H1 (cell line): Measurements from ENCODE around the gene RHBDF2. TPM values are rescaled to one million over a fixed set of nuclear protein-coding genes. Genes with fewer than 3 reads are reported as not detected.

Experiments
- CTCF ChIA-PET: fragments of 300-600 bp; sonication (Branson Sonifier 250); formaldehyde crosslinking; loops from one replicate; lab custom pipeline; 2021; ENCODE audit not compliant: partially characterized antibody; lab: Charles Lee
- POLR2A ChIA-PET: fragments of 300-600 bp; sonication (Branson Sonifier 250); formaldehyde crosslinking; loops from one replicate; lab custom pipeline; 2021; ENCODE audit warnings: inconsistent platforms; ENCODE audit not compliant: partially characterized antibody; lab: Charles Lee
- DNase-seq, 2 experiments: peaks; one replicate each; pipeline versions ENCODE4 v3.0.0 to v3.0.0-alpha.2; 2010 to 2022; ENCODE audit warnings: low spot score in 2 of 2, low read depth in 1 of 2, mixed read lengths in 1 of 2
- FAIRE-seq: peaks from 2 replicates; lab custom pipeline; 2011; peaks lifted over from hg19 to GRCh38; lab: Jason Lieb, UNC
- H2AFZ ChIP-seq: 2 replicates; pipeline ENCODE4 v1.8.1; 2012; ENCODE audit warnings: low read length, inconsistent platforms
- H2AK5ac ChIP-seq: 2 replicates; pipeline ENCODE4 v1.6.1; 2013; ENCODE audit warnings: low read depth, low read length
- H2BK120ac ChIP-seq: replicated peaks from 2 replicates; pipeline ENCODE3; 2013; ENCODE audit warnings: low read depth, low read length, inconsistent platforms
- H2BK12ac ChIP-seq: 2 replicates; pipeline ENCODE4 v1.6.1; 2013; ENCODE audit warnings: low read depth, low read length
- H2BK15ac ChIP-seq: 2 replicates; pipeline ENCODE4 v1.6.1; 2013; ENCODE audit warnings: low read length
- H2BK20ac ChIP-seq: 2 replicates; pipeline ENCODE4 v1.6.1; 2013; ENCODE audit warnings: low read length
- H2BK5ac ChIP-seq: 2 replicates; pipeline ENCODE4 v1.6.1; 2013; ENCODE audit warnings: low read depth, low read length
- H3K14ac ChIP-seq: 2 replicates; pipeline ENCODE4 v1.6.1; 2013; ENCODE audit warnings: inconsistent platforms; ENCODE audit not compliant: insufficient read length
- H3K18ac ChIP-seq: 2 replicates; pipeline ENCODE4 v1.6.1; 2013; ENCODE audit warnings: low read length; ENCODE audit errors: extremely low read depth
- H3K23ac ChIP-seq: 2 replicates; pipeline ENCODE4 v1.6.1; 2013; ENCODE audit warnings: inconsistent platforms; ENCODE audit not compliant: insufficient read length
- H3K23me2 ChIP-seq: 2 replicates; pipeline ENCODE4 v1.6.1; 2013; ENCODE audit warnings: low read depth, low read length
- H3K27ac ChIP-seq: 2 replicates; pipeline ENCODE4 v1.6.1; 2011; ENCODE audit warnings: low read depth, low read length, inconsistent platforms
- H3K27me3 ChIP-seq, 4 experiments: replicated peaks in 1 of 4; 1 replicate in 1 of 4; 2 replicates in 3 of 4; pipeline versions ENCODE4 v1.6.1 to v1.8.1; 2011 to 2013; ENCODE audit warnings: low read length in 3 of 4, mild to moderate bottlenecking in 3 of 4, inconsistent platforms in 2 of 4, mixed read lengths in 2 of 4, moderate library complexity in 1 of 4; ENCODE audit not compliant: control insufficient read depth in 3 of 4, insufficient read depth in 3 of 4; ENCODE audit errors: extremely low read depth in 1 of 4
- H3K36me3 ChIP-seq, 4 experiments: 2 replicates each; pipeline versions ENCODE4 v1.6.1 to v1.8.1; 2011 to 2013; ENCODE audit warnings: mild to moderate bottlenecking in 4 of 4, low read length in 3 of 4, moderate library complexity in 2 of 4, control low read depth in 1 of 4, inconsistent platforms in 1 of 4; ENCODE audit not compliant: insufficient read depth in 4 of 4, control insufficient read depth in 2 of 4
- H3K4ac ChIP-seq: replicated peaks from 2 replicates; pipeline ENCODE3; 2013; ENCODE audit warnings: low read length, low read depth, mixed read lengths, inconsistent platforms; ENCODE audit not compliant: insufficient read length
- H3K4me1 ChIP-seq, 4 experiments: replicated peaks in 1 of 4; 1 replicate in 1 of 4; 2 replicates in 3 of 4; pipeline versions ENCODE4 v1.6.1 to v1.8.1; 2011 to 2013; ENCODE audit warnings: low read length in 3 of 4, inconsistent platforms in 2 of 4, mixed read lengths in 1 of 4; ENCODE audit not compliant: insufficient read depth in 4 of 4, control insufficient read depth in 3 of 4
- H3K4me2 ChIP-seq, 2 experiments: 2 replicates each; pipeline versions ENCODE4 v1.6.1 to v1.8.1; 2011 to 2013; ENCODE audit warnings: low read depth in 2 of 2, low read length in 2 of 2, control low read depth in 1 of 2, inconsistent platforms in 1 of 2, mild to moderate bottlenecking in 1 of 2; ENCODE audit not compliant: insufficient read depth in 1 of 2
- H3K4me3 ChIP-seq, 4 experiments: fragments of 200-600, 300-600 bp in 1 of 4; sonication (generic), shearing (Covaris generic), sonication (Bioruptor Twin) in 1 of 4; 2 replicates each; pipeline versions ENCODE4 v1.5.1 to v1.8.1; 2011 to 2016; ENCODE audit warnings: low read length in 4 of 4, low read depth in 3 of 4, control low read depth in 2 of 4, inconsistent platforms in 2 of 4, mild to moderate bottlenecking in 2 of 4, mixed read lengths in 1 of 4, moderate library complexity in 1 of 4; ENCODE audit not compliant: insufficient read depth in 2 of 4; ENCODE audit errors: extremely low read depth in 1 of 4
- H3K56ac ChIP-seq: replicated peaks from 2 replicates; pipeline ENCODE3; 2013; ENCODE audit warnings: low read depth, mild to moderate bottlenecking, mixed read lengths, low read length, inconsistent platforms; ENCODE audit not compliant: insufficient read length
- H3K79me1 ChIP-seq: 2 replicates; pipeline ENCODE4 v1.6.1; 2013; ENCODE audit warnings: low read depth, low read length, control low read depth
- H3K79me2 ChIP-seq, 2 experiments: 2 replicates each; pipeline versions ENCODE4 v1.6.1 to v1.8.1; 2012 to 2013; ENCODE audit warnings: low read length in 2 of 2, mild to moderate bottlenecking in 2 of 2, inconsistent platforms in 1 of 2; ENCODE audit not compliant: insufficient read depth in 2 of 2, control insufficient read depth in 1 of 2
- H3K9ac ChIP-seq, 4 experiments: replicated peaks in 1 of 4; 1 replicate in 1 of 4; 2 replicates in 3 of 4; pipeline versions ENCODE4 v1.6.1 to v1.8.1; 2011 to 2013; ENCODE audit warnings: low read depth in 3 of 4, low read length in 3 of 4, control low read depth in 2 of 4, mild to moderate bottlenecking in 2 of 4, moderate library complexity in 2 of 4, inconsistent platforms in 1 of 4; ENCODE audit errors: extremely low read depth in 1 of 4
- H3K9me3 ChIP-seq, 2 experiments: 2 replicates each; pipeline versions ENCODE4 v1.6.1 to v1.8.1; 2012 to 2013; ENCODE audit warnings: mild to moderate bottlenecking in 2 of 2, moderate library complexity in 2 of 2, control low read depth in 1 of 2, inconsistent platforms in 1 of 2, low read depth in 1 of 2, low read length in 1 of 2, mixed read lengths in 1 of 2; ENCODE audit not compliant: insufficient read depth in 2 of 2
- H4K20me1 ChIP-seq, 2 experiments: replicated peaks in 1 of 2; 2 replicates each; pipeline versions ENCODE3 to v1.8.1; 2011 to 2013; ENCODE audit warnings: inconsistent platforms in 2 of 2, low read length in 2 of 2, mild to moderate bottlenecking in 1 of 2; ENCODE audit not compliant: insufficient read depth in 2 of 2, control insufficient read depth in 1 of 2
- H4K5ac ChIP-seq: 2 replicates; pipeline ENCODE4 v1.6.1; 2013; ENCODE audit warnings: low read length, low read depth, mixed read lengths, inconsistent platforms; ENCODE audit not compliant: insufficient read length
- H4K8ac ChIP-seq: 2 replicates; pipeline ENCODE4 v1.8.0; 2013; ENCODE audit warnings: mild to moderate bottlenecking, moderate library complexity, low read length, inconsistent platforms; ENCODE audit not compliant: insufficient read depth; ENCODE audit errors: extremely low read depth
- H4K91ac ChIP-seq: replicated peaks from 2 replicates; pipeline ENCODE3; 2013; ENCODE audit warnings: low read length, mixed read lengths, inconsistent platforms; ENCODE audit not compliant: insufficient read length
- CHD2 ChIP-seq: IDR thresholded peaks from 2 replicates; pipeline ENCODE4 v1.6.1; 2012; ENCODE audit warnings: low read length, improper control_type of control experiment
- CTCF ChIP-seq, 3 experiments: IDR thresholded peaks; 1 replicate in 2 of 3; 2 replicates in 1 of 3; pipeline versions ENCODE4 v1.5.1 to v1.6.1; 2011; ENCODE audit warnings: low read length in 3 of 3, mild to moderate bottlenecking in 3 of 3, inconsistent platforms in 2 of 3, low read depth in 1 of 3, moderate library complexity in 1 of 3; ENCODE audit not compliant: insufficient read depth in 1 of 3; ENCODE audit errors: control extremely low read depth in 1 of 3
- KDM1A ChIP-seq: fragments of 200-600, 300-600 bp; sonication (generic); IDR thresholded peaks from 2 replicates; pipeline ENCODE4 v1.7.1; 2016; ENCODE audit warnings: mild to moderate bottlenecking, low read length, borderline replicate concordance
- PHF8 ChIP-seq: fragments of 200-600 bp; sonication (generic); conservative IDR thresholded peaks from 2 replicates; pipeline ENCODE4 v1.7.1; 2012; ENCODE audit warnings: low read depth, mild to moderate bottlenecking, inconsistent platforms, low read length, moderate library complexity
- USF2 ChIP-seq: IDR thresholded peaks from 2 replicates; pipeline ENCODE4 v1.6.1; 2011; ENCODE audit warnings: low read length, improper control_type of control experiment
- YY1 ChIP-seq: IDR thresholded peaks from 2 replicates; pipeline ENCODE4 v1.6.1; 2011; ENCODE audit warnings: low read depth, mild to moderate bottlenecking, low read length
- WGBS, 2 experiments: shearing (Covaris generic) in 1 of 2; methylation state at CpG; one replicate each; pipeline versions ENCODE4 v1.1.6 to v1.1.7; 2013 to 2015; ENCODE audit warnings: low lambda C conversion rate in 2 of 2, mixed read lengths in 2 of 2, inconsistent platforms in 1 of 2, low coverage in 1 of 2, missing lambda C conversion rate in 1 of 2; ENCODE audit not compliant: insufficient replicate concordance in 2 of 2, insufficient coverage in 1 of 2, insufficient read length in 1 of 2; ENCODE audit errors: extremely low coverage in 1 of 2, missing lambda C conversion rate in 1 of 2; 5-methylcytosine and 5-hydroxymethylcytosine counted together
- polyA plus RNA-seq, 7 experiments: library from polyadenylated mRNA; depleted of rRNA in 3 of 7; stranded (reverse) in 5 of 7; unstranded in 2 of 7; fragments of >200 nt in 5 of 7; fragments of 200-250 nt in 2 of 7; gene quantifications; 1 replicate in 5 of 7; 2 replicates in 1 of 7; 4 replicates in 1 of 7; pipeline versions ENCODE4 v1.2.1 to v1.2.3, GENCODE V29; 2011 to 2013; ENCODE audit warnings: missing spikeins in 2 of 7, mixed read lengths in 2 of 7
- total RNA-seq: library from RNA; stranded (reverse); fragmentation: NEBNext Ultra II Directional; extraction: Animal tissue kit (Norgen Biotek cat#: 25700); gene quantifications from 2 replicates; pipeline ENCODE4 v1.2.1, GENCODE V29; 2021

Gene RHBDF2
- total and polyA plus RNA-seq, 2 of the 8 experiments (the other 6 are each of a cell fraction or from before 2014, with no cell fraction given), result 21.2 to 25.9 TPM

- Histone ChIP-seq H4K5ac (no peak overlapping the region), H2BK12ac (no peak overlapping the region; the same call in 1 of the 2 replicates), H3K79me1 (peaks cover 7% of the 10 kb centered on the region), H3K4me3 (no peak overlapping the region), H3K56ac (no peak overlapping the region)
- CTCF ChIA-PET, result interaction anchor here (0.8 to 20.2 kb wide), 14 partner anchors 12 to 189 kb away, joined by 3 to 446 read pairs (median 6); partner anchors contain the start of gene AANAT
- FAIRE-seq, result no peak
- WGBS, 2 experiments, result 84% methylated on average over 10 of the region's 11 CpGs; no CpG with 5 or more reads in 1 of the 2 experiments
- TF ChIP-seq KDM1A (no peak), CHD2 (no peak), USF2 (no peak), YY1 (no peak), CTCF (IDR thresholded peaks at IDR 0.05; ENCODE audit: control extremely low read depth in 1 of 3, insufficient read depth in 1 of 3, low read depth in 1 of 3, low read length in 3 of 3) (no peak), PHF8 (no peak)
- TF ChIP-seq, all 59 proteins: peak for 0
- Histone ChIP-seq H2BK15ac (0 out of 2 replicates have a peak overlapping the region, but pooled peaks have one; percentile 5), H3K23me2 (no peaks in the 10 kb centered on the region), H3K4ac (no peak overlapping the region), H3K23ac (no peak overlapping the region), H3K27ac (no peak overlapping the region), H3K18ac (peak overlapping the region; percentile 19; the same call in 1 of the 2 replicates), H4K20me1 (peaks cover 7 to 18% of the 10 kb centered on the region in 2 experiments), H2BK5ac (0 out of 2 replicates have a peak overlapping the region, but pooled peaks have one; percentile 24), H3K4me2 (peak overlapping the region in 1 of 2 experiments; percentile 41; a peak in 1 of 4 replicates), H2BK20ac (no peak overlapping the region), H2BK120ac (no peak overlapping the region), H3K36me3 (no peaks in the 10 kb centered on the region), H3K27me3 (no peaks in the 10 kb centered on the region), H3K14ac (no peak overlapping the region), H4K8ac (peak overlapping the region; percentile 68; the same call in 1 of the 2 replicates), H3K9ac (no peak overlapping the region), H4K91ac (no peak overlapping the region), H2AK5ac (0 out of 2 replicates have a peak overlapping the region, but pooled peaks have one; percentile 65), H2AFZ (no peak overlapping the region), H3K79me2 (no peaks in the 10 kb centered on the region; a peak in 1 of 4 replicates), H3K4me1 (peaks cover 5 to 21% (median 14%) of the 10 kb centered on the region in 4 experiments), H3K9me3 (no peaks in the 10 kb centered on the region)
- no peak for DNase-seq
- POLR2A ChIA-PET, result interaction anchor here (0.7 to 1.5 kb wide), 6 partner anchors 12 to 84 kb away, joined by 3 to 6 read pairs (median 3); no protein-coding TSS in a partner anchor
Observed at GRCh38 chr17:76492123-76492988, 8.9 kb downstream of the RHBDF2 start.
